ENCODE data around the gene TFEC.
"Not testable (repeated sequence)": the region's sequence is repeated elsewhere in the genome, so short reads cannot be mapped to it uniquely, and the experiment has no call there.

- TF ChIP-seq POLR2A (IDR thresholded peaks at IDR 0.05); POLR2AphosphoS5 (IDR thresholded peaks at IDR 0.05; ENCODE audit: insufficient read depth in 1 of 2, low read depth in 1 of 2); CTCF (IDR thresholded peaks at IDR 0.05): not testable (repeated sequence)
Measured at GRCh38 chr7:116004762-116005161, 25.8 kb downstream of the TFEC start.

Data from vagina (tissue), 2 donors.